ENCODE data around the gene CDKN2C.
A peak's percentile ranks its signal among the peaks of the same experiment; 100 is the strongest.
"Not testable (repeated sequence)": the region's sequence is repeated elsewhere in the genome, so short reads cannot be mapped to it uniquely, and the experiment has no call there.

CDKN2C gene

DNA sequence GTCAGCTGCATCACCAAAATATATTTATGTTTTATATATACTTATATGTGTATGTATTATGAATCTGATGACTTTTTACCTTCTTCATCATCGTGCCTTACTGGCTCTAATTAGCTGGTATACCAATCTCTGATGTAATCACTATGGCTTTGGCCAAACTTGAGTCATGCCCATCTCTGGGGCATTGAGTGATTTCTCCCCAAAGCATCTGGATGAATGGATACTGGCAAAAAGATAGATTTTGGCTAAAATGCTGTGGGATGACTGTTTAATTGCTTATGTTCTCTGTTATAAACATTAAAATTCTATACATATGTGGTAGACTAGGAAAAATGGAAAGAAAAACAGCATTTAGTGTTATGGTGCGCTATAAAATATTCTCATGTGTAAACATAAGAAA, 19.6 kb downstream of the CDKN2C start:
- no peak overlapping the region for H3K4me2 ChIP-seq
- no peak for TF ChIP-seq Cebpa-rat (IDR thresholded peaks at IDR 0.05)
- no peaks in the 10 kb centered on the region for H3K9me3 ChIP-seq
- H3K4me1 ChIP-seq, result no peaks in the 10 kb centered on the region
- H3K27me3 ChIP-seq, result 0 out of 2 replicates have a peak, but pooled peaks cover 3% of the 10 kb centered on the region
- no peaks in the 10 kb centered on the region for H3K36me3 ChIP-seq
- H3K27ac ChIP-seq, result no peak overlapping the region
- H3K4me3 ChIP-seq, result no peak overlapping the region
- H4K20me1 ChIP-seq, result no peaks in the 10 kb centered on the region; the same call in 1 of the 2 replicates
- no peak overlapping the region for H3K9ac ChIP-seq

DNA sequence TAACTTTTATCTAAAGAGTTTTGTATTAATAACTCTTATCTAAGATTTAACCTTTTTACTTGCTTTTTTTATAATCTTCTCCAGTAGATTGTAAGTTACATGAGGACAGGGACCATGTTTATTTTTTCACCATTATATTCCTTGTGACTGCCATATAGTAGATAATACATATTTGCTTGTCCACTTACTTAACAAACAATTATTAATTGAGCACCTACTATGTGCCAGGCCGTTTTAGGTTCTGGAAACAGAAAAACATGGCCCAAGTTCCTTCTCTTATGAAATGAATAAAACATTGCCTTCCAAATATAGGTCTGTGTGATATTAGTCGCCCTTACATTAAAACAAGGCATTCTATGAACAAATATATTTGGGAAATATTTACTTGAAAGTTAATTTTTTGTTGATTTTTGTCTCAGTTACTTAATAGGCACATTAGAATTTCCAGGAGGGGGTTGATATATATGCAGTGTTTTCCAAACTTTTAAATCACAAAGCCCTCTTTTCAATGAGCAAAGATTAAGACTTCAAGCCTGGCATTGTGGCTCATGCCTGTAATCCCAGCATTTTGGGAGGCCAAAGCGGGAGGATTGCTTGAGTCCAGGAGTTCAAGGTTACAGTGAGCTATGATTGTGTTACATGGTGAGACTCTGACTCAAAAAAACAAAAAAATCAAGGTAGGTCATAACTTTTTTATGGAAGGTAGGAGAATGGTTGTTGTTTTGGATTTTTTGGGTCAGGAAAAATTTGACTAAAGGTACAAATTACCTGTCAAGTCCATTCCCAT, 22.7 kb downstream of the CDKN2C start:
- H3K27me3 ChIP-seq, result no peaks in the 10 kb centered on the region
- H3K9me3 ChIP-seq, result no peaks in the 10 kb centered on the region
- H3K4me1 ChIP-seq, result no peaks in the 10 kb centered on the region
- TF ChIP-seq Cebpa-rat (IDR thresholded peaks at IDR 0.05), result no peak
- no peak overlapping the region for H3K27ac ChIP-seq
- no peaks in the 10 kb centered on the region for H3K36me3 ChIP-seq
- H4K20me1 ChIP-seq, result no peaks in the 10 kb centered on the region
- no peak overlapping the region for H3K4me2 ChIP-seq
- no peak overlapping the region for H3K4me3 ChIP-seq
- H3K9ac ChIP-seq, result no peak overlapping the region

DNA sequence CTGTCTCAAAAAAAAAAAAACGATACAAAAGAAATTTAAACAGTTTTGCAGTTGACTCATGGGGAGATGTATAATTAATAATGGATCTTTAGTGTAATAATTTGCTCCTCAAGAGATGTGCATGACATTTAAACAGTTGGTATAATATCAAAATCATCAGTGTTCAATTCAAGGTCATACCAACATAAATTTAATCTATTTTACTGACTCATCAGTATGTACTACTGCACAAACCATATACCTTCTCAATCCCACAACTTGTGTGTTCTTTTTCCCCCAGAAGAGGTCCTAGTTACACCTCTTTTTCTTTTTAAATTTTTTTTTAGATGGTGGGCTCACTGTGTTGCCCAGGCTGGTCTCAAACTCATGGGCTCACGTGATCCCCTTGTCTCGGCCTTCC, 23.6 kb downstream of the CDKN2C start:
- Histone ChIP-seq H3K36me3 (no peaks in the 10 kb centered on the region), H3K27ac (no peak overlapping the region), H3K9ac (no peak overlapping the region), H3K9me3 (no peaks in the 10 kb centered on the region), H3K27me3 (no peaks in the 10 kb centered on the region), H3K4me1 (no peaks in the 10 kb centered on the region), H4K20me1 (no peaks in the 10 kb centered on the region), H3K4me2 (no peak overlapping the region), H3K4me3 (no peak overlapping the region)
- no peak for TF ChIP-seq Cebpa-rat (IDR thresholded peaks at IDR 0.05)

DNA sequence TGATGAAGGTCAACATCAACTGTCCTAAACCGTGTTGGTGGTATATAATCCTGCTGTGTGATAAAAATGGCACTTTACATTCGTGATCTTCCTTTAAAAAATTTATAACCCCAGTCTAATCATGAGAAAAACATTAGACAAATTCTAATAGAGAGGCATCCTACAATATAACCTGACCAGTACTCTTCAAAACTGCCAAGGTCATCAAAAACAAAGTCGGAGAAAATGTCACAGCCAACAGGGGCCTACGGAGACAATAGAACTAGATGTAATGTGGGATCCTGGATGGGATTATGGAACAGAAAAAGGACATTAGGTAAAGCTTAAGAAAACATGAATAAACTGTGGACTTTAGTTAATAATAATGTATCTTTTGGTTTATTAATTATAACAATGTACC, 25.0 kb downstream of the CDKN2C start:
- Histone ChIP-seq H4K20me1 (no peaks in the 10 kb centered on the region), H3K9me3 (0 out of 2 replicates have a peak, but pooled peaks cover 5% of the 10 kb centered on the region), H3K9ac (no peak overlapping the region), H3K4me2 (no peak overlapping the region), H3K27me3 (no peaks in the 10 kb centered on the region), H3K27ac (no peak overlapping the region), H3K4me1 (peaks cover 2% of the 10 kb centered on the region; the same call in 1 of the 2 replicates), H3K4me3 (no peak overlapping the region), H3K36me3 (no peaks in the 10 kb centered on the region)
- no peak for TF ChIP-seq Cebpa-rat (IDR thresholded peaks at IDR 0.05)

DNA sequence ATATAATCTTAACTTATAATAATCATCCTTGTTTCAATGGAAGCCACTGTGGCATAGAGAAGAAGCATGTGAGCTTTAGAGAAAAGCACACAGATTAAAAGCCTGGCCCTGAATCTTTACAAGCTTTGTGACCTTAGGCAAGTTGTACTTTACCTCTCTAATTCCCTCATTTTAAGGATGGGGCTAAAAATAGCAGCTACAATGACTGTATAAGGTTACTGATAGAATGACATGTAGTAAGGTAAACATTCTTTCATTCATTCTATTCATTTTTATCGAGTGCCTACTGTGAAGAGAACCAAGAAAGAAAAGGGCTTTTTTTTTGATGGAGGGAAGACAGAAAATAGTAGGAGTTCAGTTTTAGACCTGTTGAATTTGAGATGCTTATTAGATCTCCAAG, 25.6 kb downstream of the CDKN2C start:
- Histone ChIP-seq H3K36me3 (no peaks in the 10 kb centered on the region), H3K9ac (no peak overlapping the region), H3K27ac (no peak overlapping the region), H3K9me3 (0 out of 2 replicates have a peak, but pooled peaks cover 5% of the 10 kb centered on the region), H3K4me2 (no peak overlapping the region), H4K20me1 (no peaks in the 10 kb centered on the region), H3K27me3 (no peaks in the 10 kb centered on the region), H3K4me1 (peaks cover 5% of the 10 kb centered on the region; the same call in 1 of the 2 replicates), H3K4me3 (no peak overlapping the region)
- TF ChIP-seq Cebpa-rat (IDR thresholded peaks at IDR 0.05), result no peak

DNA sequence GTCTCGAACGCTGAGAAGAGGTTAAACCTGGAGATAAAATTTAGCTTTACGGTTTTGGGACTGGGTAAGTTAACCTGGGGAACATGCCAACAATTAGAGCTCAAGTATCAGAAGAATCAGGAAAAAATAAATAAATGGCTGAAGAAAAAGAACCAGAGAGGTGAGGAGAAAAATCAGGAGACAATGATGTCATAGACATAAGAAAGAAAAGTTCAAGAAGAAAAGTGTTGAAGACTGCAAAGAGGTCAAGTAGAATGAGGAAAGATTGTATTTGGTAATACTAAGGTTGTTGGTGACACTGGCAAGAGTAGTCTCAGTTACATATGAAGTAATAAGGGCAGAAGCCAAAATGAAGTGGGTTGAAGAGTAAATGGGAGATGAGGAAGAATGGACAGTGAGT, 26.0 kb downstream of the CDKN2C start:
- Histone ChIP-seq H3K27ac (no peak overlapping the region), H3K36me3 (no peaks in the 10 kb centered on the region), H3K4me2 (no peak overlapping the region), H4K20me1 (no peaks in the 10 kb centered on the region), H3K27me3 (no peaks in the 10 kb centered on the region), H3K4me3 (no peak overlapping the region), H3K9ac (no peak overlapping the region), H3K4me1 (peaks cover 5% of the 10 kb centered on the region; the same call in 1 of the 2 replicates), H3K9me3 (0 out of 2 replicates have a peak, but pooled peaks cover 5% of the 10 kb centered on the region)
- TF ChIP-seq Cebpa-rat (IDR thresholded peaks at IDR 0.05), result no peak

DNA sequence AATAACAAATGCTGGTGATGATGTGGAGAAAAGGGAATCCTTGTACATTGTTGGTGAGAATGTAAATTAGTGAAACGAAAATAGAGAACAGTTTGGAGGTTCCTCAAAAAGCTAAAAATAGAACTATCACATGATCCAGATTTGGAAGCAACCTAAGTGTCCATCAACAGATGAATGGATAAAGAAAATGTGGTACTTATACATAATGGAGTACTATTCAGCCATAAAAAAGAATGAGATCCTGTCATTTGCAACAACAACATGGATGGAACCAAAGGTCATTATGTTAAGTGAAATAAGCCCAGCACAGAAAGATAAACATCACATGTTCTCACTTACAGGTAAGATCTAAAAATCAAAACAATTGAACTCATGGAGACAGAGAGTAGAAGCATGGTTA, 29.3 kb downstream of the CDKN2C start:
- H3K9me3 ChIP-seq, H3K27me3 ChIP-seq, H4K20me1 ChIP-seq, H3K4me2 ChIP-seq, H3K27ac ChIP-seq, H3K9ac ChIP-seq, H3K4me1 ChIP-seq, H3K36me3 ChIP-seq, H3K4me3 ChIP-seq: not testable (repeated sequence)

DNA sequence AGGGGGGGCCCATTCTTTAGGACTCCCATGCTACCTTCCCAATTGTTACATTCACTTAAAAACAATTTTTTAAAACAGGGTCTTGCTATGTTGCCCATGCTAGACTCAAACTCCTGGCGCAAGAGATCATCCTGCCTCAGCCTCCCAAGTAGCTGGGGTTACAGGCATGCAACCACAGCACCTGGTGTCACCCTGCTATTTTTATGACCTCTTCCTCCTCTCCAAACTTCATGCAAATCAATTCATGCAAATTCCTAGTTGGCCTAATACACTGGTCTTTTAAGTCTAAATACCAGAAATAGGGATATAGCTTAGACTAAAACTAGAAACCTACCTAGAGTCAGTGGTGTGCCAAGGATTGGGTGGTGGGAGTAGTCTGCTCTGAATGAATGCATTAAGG, 30.1 kb downstream of the CDKN2C start:
- Histone ChIP-seq H4K20me1 (no peaks in the 10 kb centered on the region), H3K4me3 (no peak overlapping the region), H3K4me1 (peaks cover 5% of the 10 kb centered on the region; the same call in 1 of the 2 replicates), H3K27ac (no peak overlapping the region), H3K4me2 (peak overlapping the region; percentile 19; the same call in 1 of the 2 replicates), H3K9ac (no peak overlapping the region), H3K9me3 (0 out of 2 replicates have a peak, but pooled peaks cover 5% of the 10 kb centered on the region), H3K36me3 (no peaks in the 10 kb centered on the region), H3K27me3 (no peaks in the 10 kb centered on the region)
- no peak for TF ChIP-seq Cebpa-rat (IDR thresholded peaks at IDR 0.05)

DNA sequence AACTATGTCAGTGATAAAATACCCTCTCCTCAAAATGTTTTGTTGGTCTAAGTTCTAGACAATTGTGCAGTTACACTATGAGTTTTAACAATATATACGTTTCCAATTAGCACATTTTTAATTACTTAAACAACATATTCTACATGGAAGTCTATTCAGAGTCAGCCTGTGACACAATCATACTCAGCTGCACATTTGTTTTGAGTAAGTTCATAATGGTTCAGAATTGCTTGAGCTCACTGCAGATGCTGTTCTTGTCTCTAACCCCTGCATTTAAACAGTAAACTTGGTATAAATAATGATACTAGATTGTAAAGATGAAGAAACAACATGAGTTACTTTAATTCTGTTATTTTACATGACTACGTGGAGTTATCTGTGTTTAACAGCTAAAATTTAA, 30.6 kb downstream of the CDKN2C start:
- Histone ChIP-seq H3K4me2 (no peak overlapping the region), H3K4me3 (no peak overlapping the region)

DNA sequence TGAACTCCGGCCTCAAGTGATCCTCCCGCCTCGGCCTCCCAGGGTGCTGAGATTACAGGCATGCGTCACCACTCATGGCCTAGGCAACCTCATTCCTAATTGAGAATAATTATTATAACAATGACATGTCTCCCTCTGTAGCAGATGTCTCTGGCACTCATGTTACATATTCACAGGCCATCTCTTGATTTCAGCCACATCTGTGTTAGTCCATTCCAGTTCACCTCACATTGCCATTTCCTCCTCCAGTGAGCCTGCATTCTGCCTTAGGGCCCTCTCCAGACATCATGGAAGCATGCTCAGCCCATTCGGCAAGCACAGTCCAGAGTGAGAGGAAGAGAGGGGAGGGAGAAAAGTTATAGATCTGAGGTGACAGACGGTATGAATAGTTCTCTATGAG, 32.5 kb downstream of the CDKN2C start:
- Histone ChIP-seq H3K4me3 (no peak overlapping the region), H3K9ac (no peak overlapping the region), H3K27ac (no peak overlapping the region), H3K4me1 (peaks cover 5% of the 10 kb centered on the region; the same call in 1 of the 2 replicates), H4K20me1 (no peaks in the 10 kb centered on the region), H3K9me3 (0 out of 2 replicates have a peak, but pooled peaks cover 5% of the 10 kb centered on the region), H3K4me2 (no peak overlapping the region), H3K27me3 (no peaks in the 10 kb centered on the region), H3K36me3 (no peaks in the 10 kb centered on the region)
- TF ChIP-seq Cebpa-rat (IDR thresholded peaks at IDR 0.05), result no peak

More for the DNA sequence above, 30.6 kb downstream of the CDKN2C start:
- Histone ChIP-seq H3K4me1 (peaks cover 5% of the 10 kb centered on the region; the same call in 1 of the 2 replicates), H3K9ac (no peak overlapping the region), H4K20me1 (no peaks in the 10 kb centered on the region), H3K27ac (no peak overlapping the region), H3K9me3 (0 out of 2 replicates have a peak, but pooled peaks cover 5% of the 10 kb centered on the region), H3K27me3 (no peaks in the 10 kb centered on the region), H3K36me3 (no peaks in the 10 kb centered on the region)
- no peak for TF ChIP-seq Cebpa-rat (IDR thresholded peaks at IDR 0.05)

DNA sequence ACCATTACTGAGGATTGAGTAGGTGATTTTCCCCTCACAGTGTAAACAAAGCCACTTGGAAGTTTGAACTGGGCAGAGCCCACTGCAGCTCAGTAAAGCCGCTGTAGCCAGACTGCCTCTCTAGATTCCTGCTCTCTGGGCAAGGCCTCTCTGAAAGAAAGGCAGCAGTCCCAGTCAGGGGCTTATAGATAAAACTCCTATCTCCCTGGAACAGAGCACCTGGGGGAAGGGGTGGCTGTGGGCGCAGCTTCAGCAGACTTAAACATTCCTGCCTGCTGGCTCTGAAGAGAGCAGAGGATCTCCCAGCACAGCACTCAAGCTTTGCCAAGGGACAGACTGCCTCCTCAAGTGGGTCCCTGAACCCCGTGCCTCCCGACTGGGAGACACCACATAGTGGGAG, 35.5 kb downstream of the CDKN2C start:
- not testable (repeated sequence) for H3K9ac ChIP-seq, H3K36me3 ChIP-seq, H3K9me3 ChIP-seq, H3K27me3 ChIP-seq, H4K20me1 ChIP-seq, H3K4me3 ChIP-seq, H3K27ac ChIP-seq, H3K4me2 ChIP-seq, H3K4me1 ChIP-seq

All from BLaER1 (cell line).